HCT116 (cell line): ENCODE data around the gene DDR1. TPM values are rescaled to one million over a fixed set of nuclear protein-coding genes. Genes with fewer than 3 reads are reported as not detected.
"Not testable (repeated sequence)": the region's sequence is repeated elsewhere in the genome, so short reads cannot be mapped to it uniquely, and the experiment has no call there.

Experiments used
- ATAC-seq: fragments of 200-7000 bp; cut with Tn5 transposase; 2 replicates; pipeline ENCODE4 v1.9.1; 2020; ENCODE audit warnings: mild to moderate bottlenecking, moderate library complexity
- BruUV-seq: library from RNA; stranded (reverse); fragments of 400-500 nt; replicated peaks from 2 replicates; lab custom pipeline; 2021; lab: Mats Ljungman, UMichigan
- CTCF ChIA-PET: fragments of 300-600 bp; sonication (Branson Sonifier 250); formaldehyde crosslinking; loops from one replicate; lab custom pipeline; 2021; ENCODE audit warnings: antibody characterized with exemption; lab: Charles Lee
- POLR2A ChIA-PET: fragments of 300-600, 350-600 bp; sonication (Branson Sonifier 250); formaldehyde crosslinking; loops from one replicate; lab custom pipeline; 2021; ENCODE audit warnings: antibody characterized with exemption; lab: Charles Lee
- RAD21 ChIA-PET, 2 experiments: fragments of 300-600 bp; sonication (Branson Sonifier 250); formaldehyde crosslinking; loops; one replicate each; lab custom pipeline; 2023; ENCODE audit warnings: low total read pairs in 2 of 2; ENCODE audit not compliant: uncharacterized antibody in 2 of 2, unreplicated experiment in 2 of 2, low non-redundant PET in 1 of 2; lab: Charles Lee
- DNase-seq: peaks from one replicate; pipeline ENCODE4 v3.0.0-alpha.2; 2010; ENCODE audit warnings: low read depth, low spot score
- H2AFZ ChIP-seq: fragments of 200-600 bp; shearing (Covaris generic), sonication (generic); 2 replicates; pipeline ENCODE4 v1.6.1; 2017; ENCODE audit warnings: low read depth, mixed run types, mixed read lengths, antibody characterized with exemption, low read length; ENCODE audit not compliant: poor library complexity, severe bottlenecking
- H3K27ac ChIP-seq: 2 replicates; pipeline ENCODE4 v1.5.1; 2012; ENCODE audit warnings: low read depth, low read length
- H3K27me3 ChIP-seq: fragments of 200-600 bp; sonication (generic); 2 replicates; pipeline ENCODE4 v1.6.1; 2016; ENCODE audit warnings: mixed run types, low read length, mixed read lengths; ENCODE audit not compliant: insufficient read depth
- H3K36me3 ChIP-seq, 2 experiments: fragments of 200-500 bp in 1 of 2; fragments of 200-600 bp in 1 of 2; sonication (Bioruptor generic) in 1 of 2; sonication (generic) in 1 of 2; 2 replicates each; pipeline versions ENCODE4 v1.5.1 to v1.6.1; 2014 to 2016; ENCODE audit warnings: low read length in 2 of 2, inconsistent platforms in 1 of 2, mixed read lengths in 1 of 2, mixed run types in 1 of 2; ENCODE audit not compliant: insufficient read depth in 2 of 2, control insufficient read depth in 1 of 2
- H3K4me1 ChIP-seq, 2 experiments: fragments of 200-600 bp in 1 of 2; sonication (generic) in 1 of 2; 2 replicates each; pipeline versions ENCODE4 v1.5.1 to v1.6.1; 2012 to 2017; ENCODE audit warnings: low read length in 2 of 2, inconsistent platforms in 1 of 2, mild to moderate bottlenecking in 1 of 2, mixed read lengths in 1 of 2, mixed run types in 1 of 2, moderate library complexity in 1 of 2; ENCODE audit not compliant: insufficient read depth in 2 of 2, control insufficient read depth in 1 of 2
- H3K4me2 ChIP-seq: fragments of 200-600 bp; sonication (generic); 2 replicates; pipeline ENCODE4 v1.6.1; 2017; ENCODE audit warnings: mixed run types, low read length, mixed read lengths
- H3K4me3 ChIP-seq, 2 experiments: fragments of 200-600 bp in 1 of 2; sonication (generic) in 1 of 2; replicated peaks in 1 of 2; 2 replicates each; pipeline ENCODE4 v1.5.1; 2011 to 2016; ENCODE audit warnings: low read length in 2 of 2, control low read depth in 1 of 2, low read depth in 1 of 2, mild to moderate bottlenecking in 1 of 2, mixed read lengths in 1 of 2, mixed run types in 1 of 2
- H3K79me2 ChIP-seq: fragments of 200-600 bp; sonication (generic); 2 replicates; pipeline ENCODE4 v1.6.1; 2017; ENCODE audit warnings: mild to moderate bottlenecking, mixed run types, low read length, moderate library complexity, mixed read lengths; ENCODE audit not compliant: insufficient read depth
- H3K9ac ChIP-seq: fragments of 200-600 bp; sonication (generic); 2 replicates; pipeline ENCODE4 v1.6.1; 2016; ENCODE audit warnings: low read length, mixed read lengths
- H3K9me2 ChIP-seq: fragments of 200-600 bp; sonication (generic), shearing (Covaris generic); 2 replicates; pipeline ENCODE4 v1.6.1; 2017; ENCODE audit warnings: mixed run types, mild to moderate bottlenecking, moderate library complexity; ENCODE audit not compliant: insufficient read depth
- H3K9me3 ChIP-seq, 2 experiments: fragments of 200-500 bp in 1 of 2; fragments of 200-600 bp in 1 of 2; sonication (Bioruptor generic) in 1 of 2; sonication (generic) in 1 of 2; 2 replicates each; pipeline ENCODE4 v1.6.1; 2014 to 2017; ENCODE audit warnings: low read length in 2 of 2, mixed read lengths in 2 of 2, inconsistent platforms in 1 of 2, low read depth in 1 of 2, mild to moderate bottlenecking in 1 of 2, mixed run types in 1 of 2, moderate library complexity in 1 of 2; ENCODE audit not compliant: control insufficient read depth in 1 of 2, insufficient read depth in 1 of 2
- H4K20me1 ChIP-seq: fragments of 200-600 bp; sonication (generic), shearing (Covaris generic); 2 replicates; pipeline ENCODE4 v1.6.1; 2017; ENCODE audit warnings: mixed run types, mild to moderate bottlenecking, moderate library complexity; ENCODE audit not compliant: insufficient read depth
- FOSL1 ChIP-seq: IDR thresholded peaks from 2 replicates; pipeline ENCODE4 v1.6.1; 2012; ENCODE audit warnings: low read depth
- JUND ChIP-seq: IDR thresholded peaks from 2 replicates; pipeline ENCODE4 v1.6.1; 2012
- POLR2A ChIP-seq: IDR thresholded peaks from 2 replicates; pipeline ENCODE4 v1.7.0; 2011; ENCODE audit warnings: borderline replicate concordance; ENCODE audit not compliant: insufficient read depth, insufficient read length; ENCODE audit errors: extremely low read depth
- SRF ChIP-seq: IDR thresholded peaks from 2 replicates; pipeline ENCODE4 v1.6.1; 2012; ENCODE audit warnings: low read depth
- intact Hi-C: fragments of 100-400 bp; cut with micrococcal nuclease; formaldehyde crosslinking; loops from 2 replicates; pipeline ENCODE4 v1.10.0; 2022
- total RNA-seq: library from RNA; stranded (reverse); gene quantifications from one replicate; pipeline ENCODE4 v1.2.1, GENCODE V29; 2021; ENCODE audit not compliant: unreplicated experiment
- TF ChIP-seq, protein P1 (sequence below): IDR thresholded peaks from 2 replicates; pipeline ENCODE4 v1.6.1; 2012

Gene DDR1
- total RNA-seq, 1 experiment from 2014 or later: 211 TPM

DNA sequence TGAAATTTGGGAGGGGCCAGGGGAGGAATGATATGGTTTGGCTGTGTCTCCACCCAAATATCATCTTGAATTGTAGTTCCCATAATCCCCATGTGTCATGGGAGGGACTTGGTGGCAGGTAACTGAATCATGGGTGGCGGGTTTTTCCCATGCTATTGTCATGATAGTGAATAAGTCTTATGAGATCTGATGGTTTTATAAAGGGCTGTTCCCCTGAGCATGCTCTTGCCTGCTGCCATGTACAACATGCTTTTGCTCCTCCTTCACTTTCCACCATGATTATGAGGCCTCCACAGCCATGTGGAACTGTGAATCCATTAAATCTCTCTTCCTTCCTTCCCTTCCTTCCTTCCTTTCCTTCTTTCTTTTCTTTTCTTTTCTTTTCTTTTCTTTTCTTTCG lies 31.9 kb upstream of the DDR1 start:
- CTCF ChIA-PET, H2AFZ ChIP-seq, H3K4me2 ChIP-seq, H3K36me3 ChIP-seq, H3K27me3 ChIP-seq, BruUV-seq, DNase-seq, H3K9me3 ChIP-seq, H3K79me2 ChIP-seq, H4K20me1 ChIP-seq, H3K4me3 ChIP-seq, H3K4me1 ChIP-seq, POLR2A ChIA-PET, H3K9me2 ChIP-seq, H3K27ac ChIP-seq, RAD21 ChIA-PET, ATAC-seq, intact Hi-C loops, H3K9ac ChIP-seq: not testable (repeated sequence)

DNA sequence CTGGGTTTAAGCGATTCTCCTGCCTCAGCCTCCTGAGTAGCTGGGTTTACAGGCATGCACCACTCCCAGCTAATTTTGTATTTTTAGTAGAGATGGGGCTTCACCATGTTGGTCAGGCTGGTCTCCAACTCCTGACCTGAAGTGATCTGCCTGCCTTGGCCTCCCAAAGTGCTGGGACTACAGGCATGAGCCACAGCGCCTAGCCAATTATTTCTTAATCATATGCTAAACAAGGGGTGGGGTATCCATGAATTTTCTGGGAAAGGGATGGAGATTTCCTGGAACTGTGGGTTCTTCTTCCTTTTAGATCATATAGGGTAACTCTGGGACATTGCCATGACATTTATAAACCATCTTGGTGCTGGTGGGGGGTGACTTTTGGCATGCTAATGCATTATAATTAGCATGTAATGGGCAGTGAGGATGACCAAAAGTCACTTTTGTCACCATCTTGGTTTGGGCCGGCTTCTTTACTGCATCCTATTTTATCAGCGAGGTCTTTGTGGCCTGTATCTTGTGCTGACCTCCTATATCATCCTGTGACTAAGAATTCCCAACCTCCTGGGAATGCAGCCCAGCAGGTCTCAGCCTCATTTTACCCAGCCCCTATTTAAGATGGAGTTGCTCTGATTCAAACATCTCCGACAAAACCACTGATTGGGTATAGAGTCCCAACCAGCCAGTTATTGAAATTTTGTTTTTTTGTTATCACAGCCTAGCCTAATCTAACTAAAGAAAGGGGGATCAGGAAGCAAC lies 29.9 kb upstream of the DDR1 start:
- no peak overlapping the region for H3K9ac ChIP-seq
- no peaks in the 10 kb centered on the region for H4K20me1 ChIP-seq
- intact Hi-C loops: no loop called here
- H3K9me2 ChIP-seq: no peaks in the 10 kb centered on the region
- no peaks in the 10 kb centered on the region for H3K27me3 ChIP-seq
- H3K36me3 ChIP-seq: no peaks in the 10 kb centered on the region
- POLR2A ChIA-PET: no interaction called here
- H2AFZ ChIP-seq: no peak overlapping the region
- CTCF ChIA-PET: no interaction called here
- TF ChIP-seq SRF (no peak), FOSL1 (no peak), POLR2A (no peak), JUND (no peak)
- TF ChIP-seq, protein P1, sequence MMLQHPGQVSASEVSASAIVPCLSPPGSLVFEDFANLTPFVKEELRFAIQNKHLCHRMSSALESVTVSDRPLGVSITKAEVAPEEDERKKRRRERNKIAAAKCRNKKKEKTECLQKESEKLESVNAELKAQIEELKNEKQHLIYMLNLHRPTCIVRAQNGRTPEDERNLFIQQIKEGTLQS: no peak
- ATAC-seq (no peak), DNase-seq (no peak)
- H3K4me1 ChIP-seq: peaks cover 0 to 4% of the 10 kb centered on the region in 2 experiments; a peak in 1 of 4 replicates
- no TSS peak for BruUV-seq
- H3K27ac ChIP-seq: no peak overlapping the region
- RAD21 ChIA-PET: no interaction called here
- H3K4me2 ChIP-seq: no peak overlapping the region
- peaks cover 0 to 6% of the 10 kb centered on the region in 2 experiments; a peak in 1 of 4 replicates for H3K9me3 ChIP-seq
- H3K79me2 ChIP-seq: no peaks in the 10 kb centered on the region
- H3K4me3 ChIP-seq: no peak overlapping the region
